Psoas muscle (tissue), 8 donors: Measurements from ENCODE around the gene TCOF1. TPM values are rescaled to one million over a fixed set of nuclear protein-coding genes. Genes with fewer than 3 reads are reported as not detected.

Experiments
- ATAC-seq, 4 donors: fragments of 200-7000 bp; cut with Tn5 transposase; one replicate each; pipeline ENCODE4 v1.9.1; 2020; ENCODE audit warnings: moderate library complexity in 3 of 4, mild to moderate bottlenecking in 2 of 4
- DNase-seq, 2 donors: peaks; one replicate each; pipeline ENCODE4 v3.0.0-alpha.2; 2020
- H3K27ac ChIP-seq: fragments of 200-600 bp; one replicate; pipeline ENCODE4 v1.8.0; 2022
- H3K27me3 ChIP-seq, 3 donors: fragments of 200-600 bp in 1 of 3; one replicate each; pipeline versions ENCODE4 v1.6.1 to v1.8.0; 2013 to 2022; ENCODE audit warnings: low read length in 2 of 3, mild to moderate bottlenecking in 2 of 3, moderate library complexity in 1 of 3; ENCODE audit not compliant: insufficient read depth in 3 of 3
- H3K36me3 ChIP-seq, 2 donors: fragments of 200-600 bp in 1 of 2; one replicate each; pipeline versions ENCODE4 v1.6.1 to v1.8.0; 2013 to 2022; ENCODE audit warnings: low read depth in 1 of 2, mild to moderate bottlenecking in 1 of 2, moderate library complexity in 1 of 2; ENCODE audit not compliant: insufficient read depth in 1 of 2
- H3K4me1 ChIP-seq: fragments of 200-600 bp; one replicate; pipeline ENCODE4 v1.8.0; 2022
- H3K4me3 ChIP-seq: fragments of 200-600 bp; one replicate; pipeline ENCODE4 v1.8.0; 2022; ENCODE audit warnings: mild to moderate bottlenecking
- H3K9me3 ChIP-seq: fragments of 200-600 bp; one replicate; pipeline ENCODE4 v1.8.0; 2022
- CTCF ChIP-seq: fragments of 200-600 bp; IDR thresholded peaks from one replicate; pipeline ENCODE4 v1.8.0; 2022; ENCODE audit warnings: antibody characterized with exemption
- WGBS, 3 donors: extraction: QIAGEN DNeasy Blood & Tissue Kit; methylation state at CpG; one replicate each; pipeline versions ENCODE4 v1.1.6 to v1.1.7; 2013; 5-methylcytosine and 5-hydroxymethylcytosine counted together
- intact Hi-C, 2 donors: fragments of 100-400 bp; cut with DNase I; formaldehyde crosslinking; loops; one replicate each; pipeline versions ENCODE4 v1.11.0 to v1.14.2; 2022
- polyA plus RNA-seq, 3 donors: library from polyadenylated mRNA; stranded (reverse); fragments of 200-250 nt; gene quantifications; one replicate each; pipeline ENCODE4 v1.2.3, GENCODE V29; 2013
- total RNA-seq, 4 donors: library from RNA; stranded (reverse); fragmentation: NEBNext Ultra II Directional in 2 of 4; extraction: Animal tissue kit (Norgen Biotek cat#: 25700) in 2 of 4; gene quantifications; one replicate each; pipeline versions ENCODE4 v1.2.1 to v1.2.4, GENCODE V29; 2021 to 2023
- donor health status: healthy with polysubstance abuse.
- donor health status: DM: no; HTN: no; CAD: no; lungs with moderate emphysema.
- donor health status: Bipolar disorder and iron deficiency.
- donor health status: healthy.
- donor health status: DM: yes; HTN: yes; CAD: no.
- donor health status: DM: no; HTN: no; CAD: no.
- donor health status: DM: no; HTN: no; CAD: no.
- donor health status: DM: yes; HTN: yes; CAD: no.

The TCOF1 gene
- total and polyA plus RNA-seq, 7 donors, result 18.3 to 26.7 (median 24.2) TPM

- 89 to 90% (median 90%) methylated on average over 12 of the region's 12 CpGs for WGBS, 3 donors
- Histone ChIP-seq H3K27me3 (no peaks in the 10 kb centered on the region), H3K27ac (peak overlapping the region; percentile 68), H3K36me3 (peaks cover 13 to 34% of the 10 kb centered on the region in 2 donors), H3K4me3 (no peak overlapping the region), H3K4me1 (peaks cover 30% of the 10 kb centered on the region), H3K9me3 (no peaks in the 10 kb centered on the region)
- intact Hi-C loops, result no loop called here
- no peak for TF ChIP-seq CTCF
- ATAC-seq, result peak in 2 of 4 donors; percentile 4 to 21
- DNase-seq, result no peak
Observed at GRCh38 chr5:150440948-150441812, 83.7 kb downstream of the TCOF1 start.

- Histone ChIP-seq H3K4me1 (peaks cover 30% of the 10 kb centered on the region), H3K27ac (peak overlapping the region; percentile 68), H3K27me3 (no peaks in the 10 kb centered on the region), H3K9me3 (no peaks in the 10 kb centered on the region), H3K36me3 (peaks cover 21 to 42% of the 10 kb centered on the region in 2 donors), H3K4me3 (no peak overlapping the region)
- no peak for DNase-seq
- intact Hi-C loops, result no loop called here
- no peak for TF ChIP-seq CTCF
- WGBS, 3 donors, result 27 to 31% (median 30%) methylated on average over 18 of the region's 18 CpGs
- ATAC-seq, result peak; percentile 72 to 90 (median 85)
Observed at GRCh38 chr5:150441813-150442698, 84.6 kb downstream of the TCOF1 start.

GRCh38 chr5:150442699-150443080 lies 85.2 kb downstream of the TCOF1 start:
- 69 to 91% (median 74%) methylated on average over 6 of the region's 6 CpGs for WGBS, 3 donors
- H3K36me3 ChIP-seq, result peaks cover 27 to 49% of the 10 kb centered on the region in 2 donors

More at GRCh38 chr5:150442699-150443080, 85.2 kb downstream of the TCOF1 start:
- ATAC-seq (peak in 1 of 4 donors; percentile 22), DNase-seq (no peak)
- intact Hi-C loops, result no loop called here
- Histone ChIP-seq H3K4me3 (no peak overlapping the region), H3K4me1 (peaks cover 34% of the 10 kb centered on the region), H3K27me3 (no peaks in the 10 kb centered on the region), H3K27ac (peak overlapping the region; percentile 68), H3K9me3 (no peaks in the 10 kb centered on the region)
- TF ChIP-seq CTCF, result no peak
